Liver (tissue), 9 donors: ENCODE measurements around the gene ACOXL. TPM values are rescaled to one million over a fixed set of nuclear protein-coding genes. Genes with fewer than 3 reads are reported as not detected.

ENCODE experiments used
- DNase-seq: peaks from one replicate; pipeline ENCODE4 v3.0.0-alpha.2; 2017; ENCODE audit warnings: low spot score
- H3K27ac ChIP-seq, 2 donors: one replicate each; pipeline ENCODE4 v1.7.0; 2013; ENCODE audit warnings: inconsistent platforms in 2 of 2, low read length in 2 of 2, control low read depth in 1 of 2, low read depth in 1 of 2, mild to moderate bottlenecking in 1 of 2
- H3K27me3 ChIP-seq, 4 donors: one replicate each; pipeline versions ENCODE4 v1.6.1 to v1.7.0; 2013; ENCODE audit warnings: low read length in 3 of 4, inconsistent platforms in 1 of 4, mild to moderate bottlenecking in 1 of 4, moderate library complexity in 1 of 4; ENCODE audit not compliant: control insufficient read depth in 4 of 4, insufficient read depth in 4 of 4
- H3K36me3 ChIP-seq, 4 donors: one replicate each; pipeline versions ENCODE4 v1.6.1 to v1.7.0; 2013; ENCODE audit warnings: low read length in 3 of 4, mild to moderate bottlenecking in 3 of 4, low read depth in 1 of 4, moderate library complexity in 1 of 4; ENCODE audit not compliant: control insufficient read depth in 4 of 4, insufficient read depth in 3 of 4
- H3K4me1 ChIP-seq, 4 donors: one replicate each; pipeline versions ENCODE4 v1.6.1 to v1.7.0; 2013; ENCODE audit warnings: low read length in 3 of 4, mild to moderate bottlenecking in 3 of 4, moderate library complexity in 1 of 4; ENCODE audit not compliant: control insufficient read depth in 4 of 4, insufficient read depth in 4 of 4
- H3K4me3 ChIP-seq, 3 donors: one replicate each; pipeline versions ENCODE4 v1.6.1 to v1.7.0; 2013; ENCODE audit warnings: low read length in 3 of 3, control low read depth in 1 of 3, low read depth in 1 of 3, mild to moderate bottlenecking in 1 of 3
- H3K9ac ChIP-seq, 2 donors: one replicate each; pipeline ENCODE4 v1.7.0; 2013; ENCODE audit warnings: low read length in 2 of 2, mild to moderate bottlenecking in 2 of 2, moderate library complexity in 2 of 2, control low read depth in 1 of 2, low read depth in 1 of 2
- H3K9me3 ChIP-seq, 4 donors: one replicate each; pipeline versions ENCODE4 v1.6.1 to v1.7.0; 2013; ENCODE audit warnings: low read length in 3 of 4; ENCODE audit not compliant: control insufficient read depth in 4 of 4
- ATF3 ChIP-seq: IDR thresholded peaks from 2 replicates; pipeline ENCODE4 v1.6.1; 2016; ENCODE audit warnings: antibody characterized with exemption
- CTCF ChIP-seq: fragments of 150-350 bp; IDR thresholded peaks from 2 replicates; pipeline ENCODE4 v1.5.1; 2017; ENCODE audit warnings: improper control_type of control experiment, low read depth, low read length; ENCODE audit not compliant: missing input control
- EGR1 ChIP-seq, 2 donors: IDR thresholded peaks; 2 replicates each; pipeline ENCODE4 v1.6.1; 2016 to 2018; ENCODE audit warnings: antibody characterized with exemption in 2 of 2, low read depth in 2 of 2
- FOXA2 ChIP-seq: IDR thresholded peaks from 2 replicates; pipeline ENCODE4 v1.6.1; 2016; ENCODE audit warnings: antibody characterized with exemption
- GABPA ChIP-seq, 2 donors: IDR thresholded peaks in 1 of 2; conservative IDR thresholded peaks in 1 of 2; 2 replicates each; pipeline ENCODE4 v1.6.1; 2016; ENCODE audit warnings: antibody characterized with exemption in 2 of 2, mild to moderate bottlenecking in 1 of 2, moderate library complexity in 1 of 2
- HNF4A ChIP-seq, 2 donors: conservative IDR thresholded peaks; 2 replicates each; pipeline ENCODE4 v1.6.1; 2016; ENCODE audit warnings: antibody characterized with exemption in 2 of 2, mild to moderate bottlenecking in 2 of 2
- HNF4G ChIP-seq: IDR thresholded peaks from 2 replicates; pipeline ENCODE4 v1.6.1; 2016; ENCODE audit warnings: antibody characterized with exemption
- JUND ChIP-seq, 2 donors: IDR thresholded peaks; 2 replicates each; pipeline ENCODE4 v1.6.1; 2016; ENCODE audit warnings: antibody characterized with exemption in 2 of 2
- MAX ChIP-seq: IDR thresholded peaks from 2 replicates; pipeline ENCODE4 v1.6.1; 2016; ENCODE audit warnings: antibody characterized with exemption
- NR2F2 ChIP-seq: IDR thresholded peaks from 2 replicates; pipeline ENCODE4 v1.6.1; 2016; ENCODE audit warnings: antibody characterized with exemption
- RAD21 ChIP-seq, 2 donors: IDR thresholded peaks; 2 replicates each; pipeline ENCODE4 v1.6.1; 2016; ENCODE audit warnings: antibody characterized with exemption in 2 of 2, mild to moderate bottlenecking in 2 of 2
- REST ChIP-seq: IDR thresholded peaks from 2 replicates; pipeline ENCODE4 v1.6.1; 2016; ENCODE audit warnings: antibody characterized with exemption, mild to moderate bottlenecking
- RXRA ChIP-seq, 2 donors: IDR thresholded peaks; 2 replicates each; pipeline ENCODE4 v1.6.1; 2017 to 2018; ENCODE audit warnings: antibody characterized with exemption in 2 of 2, mild to moderate bottlenecking in 1 of 2
- SP1 ChIP-seq: IDR thresholded peaks from 2 replicates; pipeline ENCODE4 v1.6.1; 2018; ENCODE audit warnings: antibody characterized with exemption, mild to moderate bottlenecking
- TAF1 ChIP-seq: conservative IDR thresholded peaks from 2 replicates; pipeline ENCODE4 v1.6.1; 2016; ENCODE audit warnings: antibody characterized with exemption, mild to moderate bottlenecking
- YY1 ChIP-seq: IDR thresholded peaks from 2 replicates; pipeline ENCODE4 v1.6.1; 2016; ENCODE audit warnings: antibody characterized with exemption, mild to moderate bottlenecking
- ZBTB33 ChIP-seq: IDR thresholded peaks from 2 replicates; pipeline ENCODE4 v1.6.1; 2016; ENCODE audit warnings: antibody characterized with exemption
- WGBS: extraction: QIAGEN DNeasy Blood & Tissue Kit; methylation state at CpG from one replicate; pipeline ENCODE4 v1.1.7; 2013; 5-methylcytosine and 5-hydroxymethylcytosine counted together
- polyA plus RNA-seq, 2 donors: library from polyadenylated mRNA; stranded (reverse) in 1 of 2; unstranded in 1 of 2; fragments of 200-250 nt in 1 of 2; fragments of >200 nt in 1 of 2; fragmentation: Nextera tagmentation in 1 of 2; extraction: Ambion mirVana in 1 of 2; gene quantifications; one replicate each; pipeline versions ENCODE4 v1.2.1 to v1.2.3, GENCODE V29; 2013 to 2015
- total RNA-seq, 2 donors: library from RNA; depleted of rRNA; stranded (reverse); fragments of >200 nt; gene quantifications; one replicate each; pipeline ENCODE4 v1.2.3, GENCODE V29; 2014
- donor health status: healthy.
- donor health status: healthy.
- donor health status: healthy.
- donor health status: healthy.
- donor health status: healthy.

The ACOXL gene
- total and polyA plus RNA-seq, 4 donors = 0.07 TPM; not detected in 3

- DNase-seq = no peak
- no peaks in the 10 kb centered on the region for H3K9me3 ChIP-seq
- 93% methylated on average over 5 of the region's 5 CpGs for WGBS
Measured at GRCh38 chr2:111100087-111100764, 367.9 kb downstream of the ACOXL start.

More at GRCh38 chr2:111100087-111100764, 367.9 kb downstream of the ACOXL start:
- no peaks in the 10 kb centered on the region for H3K36me3 ChIP-seq
- H3K4me1 ChIP-seq = no peaks in the 10 kb centered on the region
- no peaks in the 10 kb centered on the region for H3K27me3 ChIP-seq
- H3K4me3 ChIP-seq = no peak overlapping the region
- TF ChIP-seq REST (no peak), JUND (IDR thresholded peaks at IDR 0.05) (no peak), FOXA2 (no peak), TAF1 (no peak), RAD21 (IDR thresholded peaks at IDR 0.05) (no peak), ATF3 (no peak), SP1 (no peak), HNF4A (conservative IDR thresholded peaks at IDR 0.05) (no peak), ZBTB33 (no peak), HNF4G (no peak), NR2F2 (no peak), YY1 (no peak), CTCF (no peak), EGR1 (IDR thresholded peaks at IDR 0.05; ENCODE audit: low read depth in 2 of 2) (no peak), RXRA (IDR thresholded peaks at IDR 0.05) (no peak), MAX (no peak), GABPA (IDR thresholded peaks at IDR 0.05 in 1 of 2, conservative IDR thresholded peaks at IDR 0.05 in 1 of 2) (no peak)
- H3K27ac ChIP-seq = no peak overlapping the region
- H3K9ac ChIP-seq = no peak overlapping the region
